Measurements from ENCODE around the gene ABCA1.

DNA sequence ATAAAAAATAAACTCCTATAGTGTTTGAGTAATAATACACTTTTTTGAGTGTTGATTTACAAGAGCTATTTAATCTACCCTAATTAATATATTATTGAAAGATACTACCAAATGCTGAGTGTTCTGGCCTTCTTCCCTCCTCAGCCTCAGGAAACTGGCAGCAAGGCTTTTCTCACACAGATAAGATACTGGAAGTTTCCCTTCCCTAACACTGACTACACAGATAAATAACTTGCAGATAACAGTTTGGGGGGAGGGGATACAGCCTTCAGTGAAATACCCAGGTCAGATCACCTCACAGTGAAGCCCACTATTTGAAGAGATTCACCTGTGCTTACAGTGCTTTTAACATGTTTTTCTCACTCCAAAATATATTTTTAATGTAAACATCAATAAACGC lies 182.1 kb downstream of the ABCA1 start:
- no peak for TF ChIP-seq EZH2 (IDR thresholded peaks at IDR 0.05; ENCODE audit: low read length, missing control alignments)
- TF ChIP-seq, protein P1, sequence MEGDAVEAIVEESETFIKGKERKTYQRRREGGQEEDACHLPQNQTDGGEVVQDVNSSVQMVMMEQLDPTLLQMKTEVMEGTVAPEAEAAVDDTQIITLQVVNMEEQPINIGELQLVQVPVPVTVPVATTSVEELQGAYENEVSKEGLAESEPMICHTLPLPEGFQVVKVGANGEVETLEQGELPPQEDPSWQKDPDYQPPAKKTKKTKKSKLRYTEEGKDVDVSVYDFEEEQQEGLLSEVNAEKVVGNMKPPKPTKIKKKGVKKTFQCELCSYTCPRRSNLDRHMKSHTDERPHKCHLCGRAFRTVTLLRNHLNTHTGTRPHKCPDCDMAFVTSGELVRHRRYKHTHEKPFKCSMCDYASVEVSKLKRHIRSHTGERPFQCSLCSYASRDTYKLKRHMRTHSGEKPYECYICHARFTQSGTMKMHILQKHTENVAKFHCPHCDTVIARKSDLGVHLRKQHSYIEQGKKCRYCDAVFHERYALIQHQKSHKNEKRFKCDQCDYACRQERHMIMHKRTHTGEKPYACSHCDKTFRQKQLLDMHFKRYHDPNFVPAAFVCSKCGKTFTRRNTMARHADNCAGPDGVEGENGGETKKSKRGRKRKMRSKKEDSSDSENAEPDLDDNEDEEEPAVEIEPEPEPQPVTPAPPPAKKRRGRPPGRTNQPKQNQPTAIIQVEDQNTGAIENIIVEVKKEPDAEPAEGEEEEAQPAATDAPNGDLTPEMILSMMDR (conservative IDR thresholded peaks at IDR 0.05 in 1 of 2, IDR thresholded peaks at IDR 0.05 in 1 of 2; ENCODE audit: low read depth in 1 of 2, low read length in 2 of 2): no peak

Measured in fibroblast of lung (primary cell).